Cardiac fibroblast (primary cell): Measurements from ENCODE around the gene NR6A1.

Source experiments
- DNase-seq, 2 donors: peaks; one replicate each; pipeline versions ENCODE4 v3.0.0 to v3.0.0-alpha.2; 2010; ENCODE audit warnings: low read depth in 2 of 2
- H3K4me3 ChIP-seq, 2 donors: replicated peaks in 1 of 2; 1 replicate in 1 of 2; 2 replicates in 1 of 2; pipeline ENCODE4 v1.5.1; 2011; ENCODE audit warnings: low read depth in 2 of 2, low read length in 2 of 2, mild to moderate bottlenecking in 2 of 2, moderate library complexity in 1 of 2
- CTCF ChIP-seq: IDR thresholded peaks from one replicate; pipeline ENCODE4 v1.5.1; 2011; ENCODE audit warnings: low read depth, mild to moderate bottlenecking, low read length, inconsistent platforms

The NR6A1 gene

GRCh38 chr9:124469011-124469832 is 301.9 kb downstream of the NR6A1 start:
- no peak overlapping the region for H3K4me3 ChIP-seq
- no peak for DNase-seq
- no peak for TF ChIP-seq CTCF

- H3K4me3 ChIP-seq = no peak overlapping the region
- no peak for TF ChIP-seq CTCF
- DNase-seq = no peak
Observed at GRCh38 chr9:124468061-124468740, 302.9 kb downstream of the NR6A1 start.

GRCh38 chr9:124467410-124468060 is 303.6 kb downstream of the NR6A1 start:
- TF ChIP-seq CTCF = no peak
- H3K4me3 ChIP-seq = no peak overlapping the region
- DNase-seq = no peak
